Left kidney (tissue), 8 donors: ENCODE data around the gene HDGF. TPM values are rescaled to one million over a fixed set of nuclear protein-coding genes. Genes with fewer than 3 reads are reported as not detected.

ENCODE experiments used
- DNase-seq: peaks from one replicate; pipeline ENCODE4 v3.0.0-alpha.2; 2013
- long read RNA-seq, 8 donors: transcript quantifications; one replicate each; lab custom pipeline, GENCODE V29; 2026
- polyA plus RNA-seq: library from polyadenylated mRNA; unstranded; fragments of 120-200 nt; gene quantifications from one replicate; pipeline ENCODE4 v1.2.1, GENCODE V29; 2013; ENCODE audit not compliant: insufficient read length

HDGF gene
- polyA plus RNA-seq: 248 TPM
- long read RNA-seq, donor 1, transcript HDGF-201 (6 exons, 2,380 nt): major isoform, 50 of 134 reads
- long read RNA-seq, donor 1, partial matches to known transcripts: 74 of 134 reads
- long read RNA-seq, donor 1, other reads (novel, unspliced or antisense): 0 of 134 reads
- long read RNA-seq, donor 2, transcript HDGF-201 (6 exons, 2,380 nt): major isoform, 15 of 48 reads
- long read RNA-seq, donor 2, partial matches to known transcripts: 26 of 48 reads
- long read RNA-seq, donor 2, other reads (novel, unspliced or antisense): 5 of 48 reads
- long read RNA-seq, donor 3, transcript HDGF-201 (6 exons, 2,380 nt): major isoform, 15 of 94 reads
- long read RNA-seq, donor 3, partial matches to known transcripts: 55 of 94 reads
- long read RNA-seq, donor 3, other reads (novel, unspliced or antisense): 22 of 94 reads
- long read RNA-seq, donor 4, partial matches to known transcripts: 0 of 3 reads
- long read RNA-seq, donor 4, other reads (novel, unspliced or antisense): 0 of 3 reads
- long read RNA-seq, donor 5, transcript HDGF-201 (6 exons, 2,380 nt): major isoform, 71 of 111 reads
- long read RNA-seq, donor 5, partial matches to known transcripts: 37 of 111 reads
- long read RNA-seq, donor 5, other reads (novel, unspliced or antisense): 0 of 111 reads
- long read RNA-seq, donor 6, transcript HDGF-201 (6 exons, 2,380 nt): major isoform, 48 of 114 reads
- long read RNA-seq, donor 6, partial matches to known transcripts: 64 of 114 reads
- long read RNA-seq, donor 6, other reads (novel, unspliced or antisense): 0 of 114 reads
- long read RNA-seq, donor 7, transcript HDGF-201 (6 exons, 2,380 nt): major isoform, 59 of 135 reads
- long read RNA-seq, donor 7, partial matches to known transcripts: 67 of 135 reads
- long read RNA-seq, donor 7, other reads (novel, unspliced or antisense): 0 of 135 reads
- long read RNA-seq, donor 8, transcript HDGF-201 (6 exons, 2,380 nt): major isoform, 5 of 13 reads
- long read RNA-seq, donor 8, partial matches to known transcripts: 6 of 13 reads
- long read RNA-seq, donor 8, other reads (novel, unspliced or antisense): 0 of 13 reads

DNA sequence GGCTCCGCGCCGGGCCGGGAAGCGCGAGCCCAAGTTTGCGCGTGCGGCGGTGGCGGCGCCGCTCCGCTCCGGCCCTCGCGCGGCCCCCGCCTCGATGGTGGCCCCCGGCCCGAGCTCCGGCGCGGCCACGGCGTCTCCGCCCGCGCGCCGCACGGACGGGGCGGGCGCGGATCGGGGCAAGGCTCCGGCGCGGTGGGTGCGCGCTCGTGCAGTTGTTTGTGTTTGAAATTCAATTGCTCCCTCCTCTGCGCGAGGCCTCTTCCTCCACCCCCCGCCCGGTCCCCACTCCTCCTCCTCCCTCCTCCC lies at the start of gene HDGF:
Gene HDGF, minus strand, starts transcription at position 225 of the 306 bp plus-strand sequence. CDS start 246 bp downstream, outside the sequence.
- no peak for DNase-seq

DNA sequence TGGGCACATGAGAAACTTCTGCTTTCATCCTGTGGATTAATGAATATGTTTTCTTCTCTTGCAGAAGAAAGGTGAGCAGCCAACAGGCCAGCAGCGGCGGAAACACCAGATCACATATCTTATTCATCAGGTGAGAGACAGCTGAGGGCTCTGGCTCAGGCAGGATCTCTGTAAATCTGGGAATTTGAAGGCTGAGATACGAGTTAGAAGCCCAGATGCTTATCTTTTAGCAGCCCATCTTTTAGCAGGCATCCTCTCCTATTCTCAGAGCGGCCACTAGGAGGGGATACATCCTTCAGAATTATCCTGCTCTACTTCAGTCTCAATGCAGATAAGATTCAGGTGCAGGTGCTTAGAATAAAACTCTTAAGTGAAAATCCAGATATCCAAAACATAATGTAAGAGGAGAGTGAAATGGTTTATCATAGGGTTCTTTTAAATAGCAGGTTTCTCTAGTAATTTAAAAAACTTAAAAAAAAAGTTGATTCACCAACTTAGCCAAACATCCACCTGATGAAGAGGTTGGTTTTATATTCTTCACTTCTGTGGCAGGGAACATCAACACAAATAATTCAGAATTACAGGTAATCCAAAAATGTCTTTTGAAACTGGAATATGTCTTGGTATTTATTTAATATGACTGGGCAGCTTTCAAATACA lies 45.9 kb upstream of the HDGF start:
- DNase-seq: peak; percentile 68

DNA sequence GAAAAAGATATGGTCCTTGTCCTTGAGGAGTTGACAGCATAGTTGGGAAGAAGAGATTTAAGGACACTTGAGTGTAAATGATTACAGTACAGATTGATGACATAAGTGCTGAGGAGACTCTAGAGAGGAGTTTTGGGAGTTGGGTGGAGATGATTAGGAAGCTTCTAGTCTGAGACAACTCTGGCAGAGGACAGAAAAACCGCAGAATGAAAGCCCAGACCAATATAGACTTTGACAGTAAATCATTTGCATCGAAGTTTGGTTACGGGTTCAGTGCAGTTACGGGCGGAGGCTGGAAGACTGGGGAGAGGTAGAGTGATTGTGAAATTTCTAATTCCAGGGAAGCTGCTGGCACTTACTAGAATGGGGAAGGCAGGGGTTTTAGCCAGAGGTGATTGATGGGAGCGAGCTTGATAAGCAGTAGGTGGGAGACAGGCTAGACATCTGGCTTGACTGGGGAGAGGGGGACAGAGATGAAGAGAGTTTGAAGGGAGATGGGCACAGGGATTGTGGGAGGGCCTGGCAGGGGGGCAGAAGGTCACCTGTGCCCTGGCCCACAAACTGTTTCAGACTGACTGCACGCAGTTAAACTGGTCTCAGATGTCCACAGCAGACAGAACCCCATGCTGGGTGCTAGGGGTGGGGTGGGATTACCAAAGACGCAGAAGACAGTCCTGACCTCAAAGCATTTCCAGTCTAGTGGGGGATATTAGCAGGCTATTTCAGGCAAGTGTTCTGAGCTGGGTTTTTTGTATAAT lies 45.0 kb upstream of the HDGF start:
- DNase-seq: no peak

DNA sequence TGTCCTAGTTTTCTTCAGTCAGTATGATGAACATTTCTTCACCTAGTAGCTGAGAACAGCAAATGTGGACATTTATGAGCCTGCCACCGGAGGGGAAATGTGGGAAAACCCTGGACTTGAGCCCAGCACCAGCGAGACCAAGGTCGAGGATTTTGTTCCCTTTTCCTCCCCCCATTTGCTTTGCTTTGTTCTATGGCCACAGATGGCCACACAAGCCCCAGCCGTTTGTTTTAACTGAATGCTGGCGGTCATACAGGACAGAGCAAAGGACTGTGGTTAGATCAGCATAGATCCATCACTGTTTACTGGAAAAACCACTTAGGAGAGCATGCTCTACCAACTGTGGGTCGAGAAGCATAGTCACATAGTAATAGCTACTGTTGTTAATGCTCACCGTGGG lies 44.3 kb upstream of the HDGF start:
- no peak for DNase-seq

DNA sequence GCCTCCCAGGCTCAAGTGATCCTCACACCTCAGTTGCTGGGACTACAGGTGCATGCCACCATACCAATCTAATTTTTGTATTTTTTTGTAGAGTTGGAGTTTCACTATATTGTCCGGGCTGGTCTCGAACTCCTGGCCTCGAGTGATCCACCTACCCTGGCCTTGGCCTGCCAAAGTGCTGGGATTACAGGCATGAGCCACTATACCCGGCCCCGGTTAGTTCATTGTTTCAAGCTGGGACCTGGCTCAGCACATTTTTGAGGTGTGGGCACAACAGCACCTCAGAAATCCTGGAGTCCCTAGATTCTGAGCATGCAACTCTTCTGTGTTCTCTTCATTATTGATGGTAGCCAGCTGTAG lies 43.9 kb upstream of the HDGF start:
- no peak for DNase-seq

DNA sequence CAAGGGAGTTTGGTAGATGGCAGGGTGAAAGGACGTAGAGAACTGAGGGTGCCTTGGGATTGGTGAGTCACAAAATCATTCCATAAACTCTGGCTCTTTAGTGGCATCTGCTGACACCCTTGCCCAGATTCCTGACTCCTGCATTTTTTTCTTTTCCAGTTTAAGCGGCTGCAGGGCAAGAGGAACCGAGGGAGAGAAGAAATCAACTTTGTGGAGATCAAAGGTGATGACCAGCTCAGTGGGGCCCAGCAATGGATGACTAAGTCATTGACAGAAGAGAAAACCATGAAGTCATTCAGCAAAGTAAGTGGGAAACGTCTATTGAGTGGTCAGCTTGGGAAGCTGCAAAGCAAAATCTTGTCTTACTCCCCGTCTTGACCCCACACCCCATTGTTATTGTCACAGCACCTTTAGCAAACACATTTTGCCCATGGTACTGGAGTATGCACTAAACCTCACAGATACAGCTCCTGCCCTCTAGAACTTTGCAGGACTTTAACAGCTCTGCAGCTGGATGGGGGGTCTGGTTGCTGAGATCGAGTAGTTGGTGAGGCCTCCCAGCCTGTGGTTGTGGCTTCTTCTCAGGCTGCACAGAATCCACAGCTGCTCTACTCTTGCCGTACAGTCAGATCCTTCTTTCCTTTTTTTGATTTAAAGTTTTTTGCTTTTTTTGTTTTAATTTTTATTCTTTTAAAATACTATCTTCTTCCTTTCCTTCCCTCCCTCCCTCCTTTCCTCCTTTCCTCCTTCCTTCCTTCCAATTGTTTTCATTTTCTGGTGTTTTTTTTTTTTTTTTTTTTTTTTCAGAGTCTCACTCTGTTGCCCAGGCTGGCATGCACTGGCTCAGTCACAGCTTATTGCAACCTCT lies 43.3 kb upstream of the HDGF start:
- no peak for DNase-seq

DNA sequence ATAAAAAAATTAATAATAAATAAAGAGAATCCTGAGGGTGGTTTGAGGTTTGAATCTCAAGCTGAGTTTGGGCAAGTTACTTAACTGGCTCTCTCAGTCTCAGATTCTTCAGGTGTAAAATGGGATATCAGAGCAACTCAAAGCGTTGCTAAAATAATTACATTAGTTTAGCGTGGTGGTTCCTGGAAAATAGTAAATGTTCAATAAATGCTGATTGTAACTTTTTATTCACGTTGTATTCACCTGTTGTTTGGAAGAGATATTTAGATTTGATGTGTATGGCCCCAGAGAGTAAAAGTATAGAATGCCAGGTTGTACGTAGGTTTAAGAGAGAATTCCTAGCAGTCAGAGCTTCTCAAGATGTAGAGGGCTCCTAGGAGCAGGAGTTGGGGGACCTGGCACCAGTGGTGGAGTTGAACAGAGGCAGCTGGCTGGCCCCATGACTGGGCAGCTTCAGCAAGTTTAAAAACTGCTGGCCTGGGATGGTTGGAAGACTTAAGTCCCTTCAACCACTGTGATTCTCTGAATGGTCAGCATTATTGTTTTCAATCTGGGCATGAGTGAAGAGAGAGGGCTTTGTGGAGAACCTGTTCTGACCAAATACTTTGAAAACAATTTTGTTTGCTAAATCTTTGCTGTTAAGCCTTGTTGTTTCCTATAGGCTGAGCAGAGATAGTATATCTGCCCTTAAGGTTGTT lies 38.3 kb upstream of the HDGF start:
- no peak for DNase-seq

DNA sequence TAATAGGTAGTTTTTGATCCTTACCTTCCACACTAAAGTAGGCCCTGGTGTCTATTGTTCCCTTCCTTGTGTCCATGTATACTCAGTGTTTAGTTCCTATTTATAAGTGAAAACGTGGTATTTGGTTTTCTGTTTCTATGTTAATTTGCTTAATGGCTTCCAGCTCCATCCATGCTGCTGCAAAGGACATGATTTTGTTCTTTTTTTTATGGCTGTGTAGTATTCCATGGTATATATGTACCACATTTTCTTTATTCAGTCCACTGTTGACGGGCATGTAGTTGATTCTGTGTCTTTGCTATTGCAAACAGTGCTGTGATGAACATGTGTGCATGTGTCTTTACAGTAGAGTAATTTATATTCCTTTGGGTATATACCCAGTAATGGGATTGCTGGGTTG lies 36.7 kb upstream of the HDGF start:
- DNase-seq: no peak

DNA sequence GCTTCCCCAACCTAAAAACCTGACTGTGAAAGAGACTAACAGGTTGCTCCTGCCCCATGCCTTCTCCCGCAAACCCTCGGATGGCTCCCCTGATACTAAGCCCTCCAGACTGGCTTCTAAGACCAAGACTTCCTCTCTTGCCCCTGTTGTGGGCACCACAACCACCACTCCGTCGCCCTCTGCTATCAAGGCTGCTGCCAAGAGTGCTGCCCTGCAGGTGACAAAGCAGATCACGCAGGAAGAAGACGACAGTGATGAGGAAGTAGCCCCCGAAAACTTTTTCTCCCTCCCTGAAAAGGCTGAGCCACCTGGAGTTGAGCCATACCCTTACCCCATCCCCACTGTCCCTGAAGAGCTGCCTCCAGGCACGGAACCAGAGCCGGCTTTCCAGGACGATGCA lies 35.2 kb upstream of the HDGF start:
- DNase-seq: no peak

DNA sequence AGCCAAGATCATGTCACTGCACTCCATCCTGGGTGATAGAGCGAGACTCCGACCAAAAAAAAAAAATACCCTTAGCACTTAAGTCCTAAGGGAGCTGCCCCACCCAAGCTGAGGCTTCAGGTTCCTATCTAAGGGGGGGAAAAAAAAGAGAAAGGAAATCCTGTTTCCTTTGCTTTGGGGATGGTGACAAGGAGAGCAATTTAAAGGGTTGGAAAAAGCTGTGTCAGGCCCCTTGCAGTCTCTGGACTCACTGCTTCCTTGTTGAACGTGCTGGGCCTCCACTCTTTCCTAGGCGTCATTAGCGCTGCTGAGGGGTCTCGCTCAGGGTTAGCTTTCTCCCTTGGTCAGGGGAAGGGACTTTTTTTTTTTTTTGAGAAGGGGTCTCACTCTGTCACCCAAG lies 34.0 kb upstream of the HDGF start:
- DNase-seq: no peak

DNA sequence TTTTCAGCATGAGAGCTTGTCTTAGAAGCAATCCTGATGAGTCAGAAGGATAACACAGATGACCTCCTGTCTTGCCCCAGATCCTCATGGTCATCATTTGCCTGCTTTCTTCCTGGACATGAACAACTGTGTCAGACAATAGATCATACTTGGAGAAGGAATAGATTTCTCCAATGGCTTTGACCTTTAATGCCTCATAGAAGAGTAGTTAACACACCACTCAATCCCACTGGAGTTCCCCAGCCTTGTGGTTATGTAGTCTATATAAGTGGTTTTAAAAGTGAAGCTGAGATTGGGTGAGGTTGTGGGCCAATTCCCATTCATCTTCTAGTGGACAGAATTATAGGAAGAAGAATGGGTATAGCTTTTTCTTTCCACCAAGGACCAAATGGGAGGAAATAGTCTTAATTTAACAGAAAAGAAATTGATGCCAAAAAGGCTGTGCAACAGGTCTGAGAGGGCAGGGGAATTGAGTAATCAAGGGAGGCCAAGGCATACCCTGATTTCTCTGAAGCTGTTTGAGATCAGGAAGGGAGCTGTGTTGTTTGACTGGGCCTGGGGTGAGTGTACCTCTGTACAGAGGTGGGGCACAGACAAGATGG lies 30.2 kb upstream of the HDGF start:
- no peak for DNase-seq

DNA sequence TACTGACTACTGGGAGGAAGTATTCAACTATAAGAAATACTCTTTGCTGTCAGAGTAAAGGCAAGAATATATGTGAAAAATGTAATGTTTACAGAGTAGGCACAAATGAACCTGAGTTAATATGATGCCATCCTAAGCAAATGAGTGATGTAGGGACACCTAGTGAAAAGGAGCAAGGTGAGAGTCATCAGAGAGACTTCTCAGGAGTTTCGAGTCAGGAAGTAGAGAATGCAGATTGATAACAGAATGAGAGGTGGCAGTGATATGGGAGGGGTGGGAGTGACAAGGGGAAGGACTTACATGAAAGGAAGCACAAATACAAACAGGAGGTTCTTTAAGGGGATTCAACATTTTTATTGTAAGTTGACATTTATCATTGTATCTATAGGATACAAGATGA lies 26.1 kb upstream of the HDGF start:
- no peak for DNase-seq

DNA sequence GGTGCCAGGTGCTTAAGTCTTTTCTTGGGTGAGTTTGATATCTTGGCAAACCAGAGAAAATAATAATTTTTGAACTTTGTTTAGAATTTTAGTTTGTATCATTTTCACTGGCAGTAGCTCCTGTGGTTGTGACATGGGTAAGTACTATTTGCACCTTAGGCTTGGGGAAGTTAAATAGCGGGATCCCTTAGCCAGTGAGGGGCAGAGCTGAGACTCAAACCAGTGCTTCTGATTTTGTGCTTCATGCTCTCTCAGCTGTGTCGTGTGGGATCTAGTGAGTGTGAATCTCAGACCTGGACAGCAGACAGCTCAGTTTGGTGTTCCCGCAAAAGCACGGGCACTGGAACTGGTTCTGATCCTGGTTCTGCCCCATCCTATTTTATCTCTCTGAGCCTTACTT lies 25.5 kb upstream of the HDGF start:
- no peak for DNase-seq

DNA sequence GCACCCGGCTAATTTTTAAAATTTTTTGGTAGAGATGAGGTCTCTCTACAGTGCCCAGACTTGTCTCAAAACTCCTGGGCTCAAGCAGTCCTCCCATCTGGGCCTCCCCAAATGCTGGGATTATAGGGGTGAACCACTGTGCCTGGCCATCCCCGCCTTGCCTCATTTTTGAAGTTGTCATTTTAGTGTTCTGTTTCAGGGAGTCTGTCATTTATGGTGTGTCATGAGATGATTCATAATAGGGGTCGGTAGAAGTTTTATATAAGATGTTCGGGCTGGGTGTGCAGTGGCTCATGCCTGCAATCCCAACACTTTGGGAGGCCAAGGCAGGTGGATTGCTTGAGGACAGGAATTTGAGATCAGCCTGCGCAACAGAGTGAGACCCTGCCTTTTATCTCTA lies 24.3 kb upstream of the HDGF start:
- no peak for DNase-seq

DNA sequence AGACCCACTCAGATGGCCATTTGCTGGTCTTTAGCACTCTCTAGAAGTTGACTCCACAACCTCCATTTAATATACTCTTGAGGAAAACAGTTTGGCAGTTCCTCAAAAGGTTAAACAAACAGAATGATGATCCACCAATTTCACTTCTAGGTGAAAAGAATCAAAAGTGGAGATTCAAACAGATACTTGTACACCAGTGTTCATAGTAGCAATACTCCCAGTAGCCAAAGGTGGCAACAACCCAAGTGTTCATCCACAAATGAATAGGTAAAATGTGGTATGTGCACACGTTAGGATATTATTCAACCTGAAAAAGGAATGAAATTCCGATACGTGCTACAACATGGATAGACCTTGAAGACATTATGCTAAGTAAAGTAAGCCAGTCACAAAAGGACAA lies 22.1 kb upstream of the HDGF start:
- DNase-seq: no peak

DNA sequence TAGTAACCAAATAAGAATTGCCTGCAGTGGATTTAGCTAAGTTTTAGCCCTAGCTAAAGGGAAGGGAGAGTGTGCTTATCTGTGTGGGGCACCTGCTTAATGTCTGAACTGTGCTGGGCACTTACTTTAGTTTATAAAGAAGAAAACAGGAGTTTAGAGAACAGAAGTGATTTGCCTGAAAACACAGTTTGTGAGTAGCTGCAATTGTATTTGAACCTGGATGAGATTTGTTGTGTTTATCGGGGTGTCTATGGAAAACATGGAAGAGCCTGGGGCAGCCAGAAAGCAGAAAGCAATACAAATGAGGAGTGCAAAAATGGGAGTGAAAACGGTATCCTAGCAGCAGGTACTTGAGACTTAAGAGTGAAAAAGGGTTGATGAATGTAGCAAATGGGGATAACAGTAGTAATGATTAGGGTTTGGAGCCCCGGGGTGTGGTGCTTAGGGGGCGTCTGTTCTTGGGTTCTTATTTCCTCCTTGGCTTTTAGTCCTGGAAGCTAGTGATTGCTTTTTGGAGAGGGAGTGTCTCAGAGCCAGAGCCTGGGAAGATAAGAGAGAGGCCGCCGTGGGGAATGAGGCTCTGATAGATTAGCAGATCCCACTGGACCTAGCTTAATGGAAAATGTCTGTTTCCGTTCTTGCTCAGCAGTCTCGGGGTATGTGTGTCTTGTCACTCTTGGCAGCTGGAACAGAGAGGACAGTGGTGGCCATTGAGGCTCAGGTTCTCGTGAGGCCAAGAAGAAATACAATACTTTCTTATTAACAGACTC lies 21.4 kb upstream of the HDGF start:
- DNase-seq: no peak

DNA sequence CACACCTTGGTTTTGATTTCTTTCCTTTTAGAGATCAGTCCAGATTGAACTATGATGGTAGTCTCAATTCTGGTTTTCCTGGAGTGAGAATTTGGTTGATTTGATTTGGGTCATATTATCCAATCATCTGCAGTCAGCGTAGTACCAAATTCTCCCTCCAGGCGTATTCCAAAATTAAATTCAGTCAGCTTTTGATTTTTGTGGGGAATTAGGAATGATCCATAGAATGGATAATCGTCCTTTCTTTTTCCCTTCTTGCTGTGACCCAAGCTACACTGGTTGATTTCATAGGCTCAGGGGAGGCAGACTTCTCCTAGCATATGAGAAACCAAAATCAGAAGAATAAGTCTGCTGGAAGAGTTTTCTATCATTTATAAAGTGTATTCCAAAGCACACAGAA lies 20.7 kb upstream of the HDGF start:
- no peak for DNase-seq

DNA sequence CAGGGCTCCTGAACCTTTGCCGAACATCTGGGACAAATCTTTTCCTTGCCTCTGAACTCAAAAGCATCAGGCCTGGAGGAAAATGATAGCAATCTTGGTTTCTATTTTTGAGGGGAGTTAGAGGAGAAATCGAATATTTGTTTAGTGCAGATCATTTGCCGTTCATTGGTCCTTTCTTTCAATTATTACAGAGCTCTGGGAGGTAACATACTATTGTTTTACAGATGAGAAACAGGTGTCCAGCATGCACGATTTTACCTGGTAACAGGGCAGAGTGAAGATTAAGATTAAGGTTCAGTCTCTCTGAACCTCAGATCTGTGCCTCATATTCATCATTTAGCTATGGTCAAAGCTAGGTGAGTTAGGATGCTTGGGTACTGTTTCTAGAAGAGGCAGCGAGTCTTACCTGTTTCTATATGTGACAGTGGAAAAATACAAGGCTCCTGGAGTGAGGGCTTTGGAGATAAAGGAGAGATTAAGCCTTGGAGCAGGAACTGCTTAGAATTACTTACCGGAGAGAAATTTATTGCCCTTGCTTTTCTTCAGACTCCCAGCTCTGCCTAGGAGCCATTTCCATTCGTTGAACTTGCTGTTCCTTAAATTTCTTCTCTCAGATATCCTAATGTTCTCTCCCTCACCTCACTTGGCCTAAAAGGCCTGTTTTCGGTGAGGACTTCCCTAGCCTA lies 17.3 kb upstream of the HDGF start:
- no peak for DNase-seq
